ENCODE data around the gene PSTK. TPM values are rescaled to one million over a fixed set of nuclear protein-coding genes. Genes with fewer than 3 reads are reported as not detected.

PSTK gene
- total RNA-seq, 2 donors from 2014 or later = 3.4 to 3.5 TPM

Other genes with a start within 250 kb of the PSTK start
- gene CUZD1, start 134.5 kb upstream of the PSTK start, total RNA-seq = 1 to 10 TPM; 1.1 to 3.9 TPM
- 10 to 100 TPM in 1 of 2 donors, 1 to 10 TPM in 1; 3.0 to 19.7 TPM for gene FAM24B, start 100.8 kb upstream of the PSTK start, total RNA-seq
- not detected for gene FAM24A, start 69.8 kb upstream of the PSTK start, total RNA-seq
- gene C10orf88, start 26.2 kb upstream of the PSTK start, total RNA-seq = 10 to 100 TPM; 12.7 to 16.0 TPM
- gene IKZF5, start 28.4 kb downstream of the PSTK start, total RNA-seq = 10 to 100 TPM; 21.4 to 22.1 TPM
- 10 to 100 TPM; 15.0 to 24.0 TPM for gene ACADSB, start 28.6 kb downstream of the PSTK start, total RNA-seq
- gene HMX3, start 155.6 kb downstream of the PSTK start, total RNA-seq = not detected
- gene HMX2, start 167.7 kb downstream of the PSTK start, total RNA-seq = not detected
- 100 to 1,000 TPM; 163 to 226 TPM for gene BUB3, start 174.0 kb downstream of the PSTK start, total RNA-seq

Measured in natural killer cell treated with Interleukin-12 subunit alpha and Interleukin-12 subunit beta and Interleukin-15 and Interleukin-18, amount 100 ng/mL, for 72 hours (primary cell).